Activated CD8-positive, alpha-beta T cell treated with anti-CD3 and anti-CD28 coated beads for 36 hours (primary cell): Measurements from ENCODE around the gene GRK3. TPM values are rescaled to one million over a fixed set of nuclear protein-coding genes. Genes with fewer than 3 reads are reported as not detected.
"Not testable (repeated sequence)": the region's sequence is repeated elsewhere in the genome, so short reads cannot be mapped to it uniquely, and the experiment has no call there.

ENCODE experiments used
- ATAC-seq: fragments of 200-7000 bp; cut with Tn5 transposase; one replicate; pipeline ENCODE4 v1.10.0; 2021; ENCODE audit warnings: mild to moderate bottlenecking, moderate library complexity
- CTCF ChIA-PET: fragments of 350-600 bp; sonication (Branson Sonifier 250); formaldehyde crosslinking; loops from one replicate; lab custom pipeline; 2021; ENCODE audit warnings: antibody characterized with exemption; lab: Charles Lee
- POLR2A ChIA-PET: fragments of 350-600 bp; sonication (Branson Sonifier 250); formaldehyde crosslinking; loops from one replicate; lab custom pipeline; 2021; ENCODE audit warnings: antibody characterized with exemption; lab: Charles Lee
- DNase-seq: peaks from one replicate; pipeline ENCODE4 v3.0.0-alpha.2; 2020
- H3K27ac Mint-ChIP-seq: one replicate; pipeline ENCODE4 v1.8.0; 2021; ENCODE audit warnings: mild to moderate bottlenecking, mixed read lengths
- H3K27me3 Mint-ChIP-seq: one replicate; pipeline ENCODE4 v1.8.0; 2021; ENCODE audit warnings: mixed read lengths
- H3K36me3 Mint-ChIP-seq: one replicate; pipeline ENCODE4 v1.8.0; 2021; ENCODE audit warnings: low read depth, mixed read lengths
- H3K4me1 Mint-ChIP-seq: one replicate; pipeline ENCODE4 v1.8.0; 2021; ENCODE audit warnings: low read depth, mixed read lengths
- H3K4me3 Mint-ChIP-seq: one replicate; pipeline ENCODE4 v1.8.0; 2021; ENCODE audit warnings: mild to moderate bottlenecking, moderate library complexity, mixed read lengths
- H3K9me3 Mint-ChIP-seq: one replicate; pipeline ENCODE4 v1.8.0; 2021; ENCODE audit warnings: mixed read lengths
- CTCF ChIP-seq: fragments of 200-600 bp; IDR thresholded peaks from one replicate; pipeline ENCODE4 v1.8.0; 2022; ENCODE audit warnings: antibody characterized with exemption, mild to moderate bottlenecking
- intact Hi-C: fragments of 100-400 bp; cut with micrococcal nuclease; formaldehyde crosslinking; loops from one replicate; pipeline ENCODE4 v1.10.0; 2022
- total RNA-seq, 2 experiments: library from RNA; stranded (reverse); gene quantifications; one replicate each; pipeline ENCODE4 v1.2.3, GENCODE V29; 2021

GRK3 gene
- total RNA-seq, 2 experiments from 2014 or later: 26.3 to 26.7 TPM

- no peaks in the 10 kb centered on the region for H3K4me1 Mint-ChIP-seq
- no peak for TF ChIP-seq CTCF
- no peaks in the 10 kb centered on the region for H3K36me3 Mint-ChIP-seq
- H3K27me3 Mint-ChIP-seq: no peaks in the 10 kb centered on the region
- H3K9me3 Mint-ChIP-seq: no peaks in the 10 kb centered on the region
- no peak for ATAC-seq
- CTCF ChIA-PET: interaction anchor here (1.2 kb wide), 1 partner anchor 10 kb away, joined by 6 read pairs; no protein-coding TSS in a partner anchor
- intact Hi-C loops: no loop called here
- no peak overlapping the region for H3K27ac Mint-ChIP-seq
- H3K4me3 Mint-ChIP-seq: no peak overlapping the region
- POLR2A ChIA-PET: no interaction called here
- DNase-seq: no peak
These were observed 10.2 kb upstream of the GRK3 start for GRCh38 chr22:25554238-25554671.

DNA sequence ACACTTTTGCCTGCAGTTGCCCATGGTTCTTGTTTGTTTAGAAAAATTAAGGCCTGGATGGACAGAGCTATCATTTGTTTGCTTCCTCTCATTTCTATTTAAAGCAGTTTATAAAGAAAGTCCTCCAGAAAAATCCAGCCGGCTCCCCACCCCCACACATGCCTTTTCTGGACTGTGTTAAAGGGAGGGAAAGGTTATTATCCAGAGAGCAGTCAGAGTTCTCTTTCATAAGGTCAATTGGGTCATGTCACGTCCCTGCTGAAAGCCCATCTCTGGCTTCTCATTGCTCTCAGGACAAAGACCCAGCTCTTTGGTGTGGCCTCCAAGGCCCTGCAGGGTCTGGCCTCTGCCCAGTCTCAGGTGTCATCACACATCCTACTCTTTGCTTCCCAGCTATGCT is 9.8 kb upstream of the GRK3 start:
- no peak overlapping the region for H3K27ac Mint-ChIP-seq
- no peaks in the 10 kb centered on the region for H3K27me3 Mint-ChIP-seq
- POLR2A ChIA-PET: no interaction called here

DNA sequence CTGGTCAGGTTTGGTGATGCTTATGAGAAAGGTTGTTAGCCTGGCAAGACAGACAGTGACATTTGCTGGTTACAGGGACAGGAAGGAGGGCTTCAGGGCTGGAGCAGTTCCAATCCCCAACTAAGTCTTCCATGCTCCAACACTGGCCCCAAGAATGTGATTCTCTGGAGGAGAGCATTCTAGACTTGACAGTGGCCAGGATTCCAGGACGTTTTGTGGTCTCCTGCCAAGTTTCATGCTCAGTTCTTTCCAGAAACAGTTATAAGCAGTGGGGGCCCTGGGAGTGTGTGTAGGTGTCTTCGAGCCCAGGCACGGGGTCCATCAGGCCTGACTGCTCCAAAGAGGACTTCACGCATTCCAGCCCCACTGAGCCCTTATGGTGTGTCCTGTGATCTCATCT is 8.9 kb upstream of the GRK3 start:
- Mint-ChIP-seq H3K4me1 (peaks cover under 1% of the 10 kb centered on the region), H3K27me3 (no peaks in the 10 kb centered on the region), H3K27ac (no peak overlapping the region), H3K36me3 (no peaks in the 10 kb centered on the region), H3K9me3 (no peaks in the 10 kb centered on the region), H3K4me3 (no peak overlapping the region)
- no peak for TF ChIP-seq CTCF
- intact Hi-C loops: no loop called here
- DNase-seq (no peak), ATAC-seq (no peak)
- CTCF ChIA-PET: no interaction called here
- POLR2A ChIA-PET: no interaction called here

More for the DNA sequence above, 9.8 kb upstream of the GRK3 start:
- no peak overlapping the region for H3K4me3 Mint-ChIP-seq
- DNase-seq (no peak), ATAC-seq (no peak)
- H3K9me3 Mint-ChIP-seq: no peaks in the 10 kb centered on the region
- H3K36me3 Mint-ChIP-seq: no peaks in the 10 kb centered on the region
- no peaks in the 10 kb centered on the region for H3K4me1 Mint-ChIP-seq
- TF ChIP-seq CTCF: no peak
- CTCF ChIA-PET: interaction anchor here (1.2 kb wide), 1 partner anchor 11 kb away, joined by 6 read pairs; no protein-coding TSS in a partner anchor
- intact Hi-C loops: no loop called here

GRCh38 chr22:25557218-25557617 is 7.3 kb upstream of the GRK3 start:
- Mint-ChIP-seq H3K27ac (no peak overlapping the region), H3K4me3 (no peak overlapping the region), H3K4me1 (peaks cover 12% of the 10 kb centered on the region), H3K9me3 (no peaks in the 10 kb centered on the region), H3K36me3 (no peaks in the 10 kb centered on the region), H3K27me3 (no peaks in the 10 kb centered on the region)
- POLR2A ChIA-PET: interaction anchor here (1.1 kb wide), 1 partner anchor 95 kb away, joined by 3 read pairs; no protein-coding TSS in a partner anchor
- no peak for DNase-seq
- ATAC-seq: no peak
- intact Hi-C loops: no loop called here
- CTCF ChIA-PET: interaction anchor here (0.9 to 1.6 kb wide), 2 partner anchors 13 to 69 kb away, joined by 3 to 4 read pairs; no protein-coding TSS in a partner anchor
- TF ChIP-seq CTCF: no peak

GRCh38 chr22:25558341-25558740 is 6.1 kb upstream of the GRK3 start:
- Mint-ChIP-seq H3K36me3 (peaks cover 2% of the 10 kb centered on the region), H3K4me1 (peaks cover 21% of the 10 kb centered on the region), H3K9me3 (no peaks in the 10 kb centered on the region), H3K27me3 (no peaks in the 10 kb centered on the region), H3K27ac (no peak overlapping the region), H3K4me3 (no peak overlapping the region)
- ChIA-PET POLR2A (interaction anchor here (1.0 to 1.1 kb wide), 2 partner anchors 24 to 96 kb away, joined by 3 read pairs; no protein-coding TSS in a partner anchor), CTCF (interaction anchor here (0.9 to 1.6 kb wide), 2 partner anchors 14 to 70 kb away, joined by 3 to 4 read pairs; no protein-coding TSS in a partner anchor)
- intact Hi-C loops: no loop called here
- TF ChIP-seq CTCF: no peak
- DNase-seq: no peak
- no peak for ATAC-seq

DNA sequence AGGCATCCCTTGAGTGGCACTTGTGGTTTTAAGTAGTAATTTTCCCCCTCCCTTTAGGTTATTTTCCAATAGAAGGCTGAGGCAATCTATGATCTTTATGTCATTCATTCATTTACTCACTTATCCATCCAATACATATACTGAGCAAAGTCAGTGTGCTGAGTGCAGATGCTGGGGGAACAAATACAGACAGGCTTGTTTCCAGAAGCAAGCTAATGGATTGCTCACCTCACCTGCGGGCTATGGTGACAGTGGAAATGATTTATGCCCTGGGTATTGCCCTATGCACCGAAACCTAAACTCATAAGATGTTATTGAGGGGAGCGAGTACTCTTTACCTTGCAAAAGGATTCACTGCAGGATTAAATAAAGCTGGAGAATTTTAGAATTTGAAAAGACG is 4.6 kb upstream of the GRK3 start:
- H3K4me3 Mint-ChIP-seq, H3K36me3 Mint-ChIP-seq, DNase-seq, POLR2A ChIA-PET, H3K9me3 Mint-ChIP-seq, H3K27me3 Mint-ChIP-seq, ATAC-seq: not testable (repeated sequence)
- H3K4me1 Mint-ChIP-seq: peaks cover 27% of the 10 kb centered on the region
- intact Hi-C loops: loop anchor here (5.0 kb wide), 1 partner anchor 83 kb away; no protein-coding TSS in a partner anchor
- CTCF ChIA-PET: interaction anchor here (0.6 to 1.9 kb wide), 2 partner anchors 16 to 158 kb away, joined by 3 to 5 read pairs; no protein-coding TSS in a partner anchor
- peak overlapping the region; percentile 26 for H3K27ac Mint-ChIP-seq

GRCh38 chr22:25561182-25561581 is 3.3 kb upstream of the GRK3 start:
- intact Hi-C loops: loop anchor here (5.0 kb wide), 1 partner anchor 84 kb away; no protein-coding TSS in a partner anchor
- H3K4me3 Mint-ChIP-seq, H3K27ac Mint-ChIP-seq, H3K27me3 Mint-ChIP-seq, H3K9me3 Mint-ChIP-seq, DNase-seq, POLR2A ChIA-PET, H3K36me3 Mint-ChIP-seq, ATAC-seq: not testable (repeated sequence)
- peaks cover 30% of the 10 kb centered on the region for H3K4me1 Mint-ChIP-seq
- CTCF ChIA-PET: interaction anchor here (1.9 kb wide), 1 partner anchor 17 kb away, joined by 5 read pairs; no protein-coding TSS in a partner anchor
